Neural progenitor cell (in vitro differentiated cells): ENCODE results near the gene RAET1E. TPM values are rescaled to one million over a fixed set of nuclear protein-coding genes. Genes with fewer than 3 reads are reported as not detected.

Source experiments
- DNase-seq: peaks from one replicate; pipeline ENCODE4 v3.0.0-alpha.2; 2016; ENCODE audit warnings: low spot score
- H2AFZ ChIP-seq: fragments of 200-600 bp; sonication (generic); replicated peaks from 2 replicates; pipeline ENCODE4 v1.6.1; 2016; ENCODE audit warnings: antibody characterized with exemption
- H3F3A ChIP-seq: fragments of 200-600 bp; sonication (generic); 2 replicates; pipeline ENCODE4 v1.6.1; 2016; ENCODE audit warnings: antibody characterized with exemption, low read depth
- H3K27ac ChIP-seq: fragments of 200-600 bp; sonication (generic); 2 replicates; pipeline ENCODE4 v1.5.1; 2016; ENCODE audit warnings: mild to moderate bottlenecking
- H3K27me3 ChIP-seq: fragments of 200-600 bp; sonication (generic); 2 replicates; pipeline ENCODE4 v1.6.1; 2016; ENCODE audit warnings: mild to moderate bottlenecking, moderate library complexity
- H3K36me3 ChIP-seq: fragments of 200-600 bp; sonication (generic); 2 replicates; pipeline ENCODE4 v1.5.1; 2016
- H3K4me1 ChIP-seq: fragments of 200-600 bp; sonication (generic); 2 replicates; pipeline ENCODE4 v1.6.1; 2016; ENCODE audit warnings: mixed run types
- H3K4me2 ChIP-seq: fragments of 200-600 bp; sonication (generic); 2 replicates; pipeline ENCODE4 v1.6.1; 2016
- H3K4me3 ChIP-seq: fragments of 200-600 bp; sonication (generic); 2 replicates; pipeline ENCODE4 v1.5.1; 2016
- H3K79me2 ChIP-seq: fragments of 200-600 bp; sonication (generic); 2 replicates; pipeline ENCODE4 v1.6.1; 2016; ENCODE audit warnings: low read depth
- H3K9ac ChIP-seq: fragments of 200-600 bp; sonication (generic); 2 replicates; pipeline ENCODE4 v1.6.1; 2016
- H3K9me3 ChIP-seq: fragments of 200-600 bp; sonication (generic); 2 replicates; pipeline ENCODE4 v1.5.1; 2016; ENCODE audit warnings: low read depth
- H4K20me1 ChIP-seq: fragments of 200-600 bp; sonication (generic); 2 replicates; pipeline ENCODE4 v1.6.1; 2016; ENCODE audit warnings: low read depth
- H3K27ac Mint-ChIP-seq: 3 replicates; pipeline ENCODE4 v1.8.0; 2021; ENCODE audit warnings: mixed read lengths
- H3K27me3 Mint-ChIP-seq: 2 replicates; pipeline ENCODE4 v1.8.0; 2022; ENCODE audit warnings: low read depth, mild to moderate bottlenecking, inconsistent platforms, moderate library complexity, mixed read lengths; ENCODE audit not compliant: insufficient read depth
- H3K36me3 Mint-ChIP-seq: 3 replicates; pipeline ENCODE4 v1.8.0; 2021; ENCODE audit warnings: mixed read lengths
- H3K4me1 Mint-ChIP-seq: 3 replicates; pipeline ENCODE4 v1.8.0; 2021; ENCODE audit warnings: mixed read lengths
- H3K4me3 Mint-ChIP-seq: 3 replicates; pipeline ENCODE4 v1.8.0; 2021; ENCODE audit warnings: mild to moderate bottlenecking, moderate library complexity, mixed read lengths
- H3K9me3 Mint-ChIP-seq: 3 replicates; pipeline ENCODE4 v1.8.0; 2020; ENCODE audit warnings: mixed read lengths
- CTCF ChIP-seq: fragments of 200-600 bp; sonication (generic); IDR thresholded peaks from 2 replicates; pipeline ENCODE4 v1.5.1; 2017; ENCODE audit warnings: antibody characterized with exemption, mild to moderate bottlenecking
- EZH2 ChIP-seq: fragments of 200-600 bp; sonication (generic); IDR thresholded peaks from 2 replicates; pipeline ENCODE4 v1.6.1; 2017; ENCODE audit warnings: antibody characterized with exemption, mild to moderate bottlenecking, moderate library complexity
- EZH2phosphoT487 ChIP-seq: fragments of 200-600 bp; sonication (generic); IDR thresholded peaks from 2 replicates; pipeline ENCODE4 v1.6.1; 2017; ENCODE audit warnings: antibody characterized with exemption
- total RNA-seq: library from RNA; depleted of rRNA; stranded (reverse); fragments of >200 nt; gene quantifications from 2 replicates; pipeline ENCODE4 v1.2.3, GENCODE V29; 2015; ENCODE audit warnings: low replicate concordance

The RAET1E gene
- total RNA-seq, 1 donor from 2014 or later, result not detected

- no peak overlapping the region for H3K4me3 Mint-ChIP-seq
- peaks cover 8% of the 10 kb centered on the region for H3K27me3 Mint-ChIP-seq
- TF ChIP-seq EZH2 (no peak), CTCF (no peak), EZH2phosphoT487 (no peak)
- no peak overlapping the region for H3K9ac ChIP-seq
- no peak overlapping the region for H3K27ac Mint-ChIP-seq
- H4K20me1 ChIP-seq, result no peaks in the 10 kb centered on the region
- H3K27me3 ChIP-seq, result peaks cover 16% of the 10 kb centered on the region
- H3K36me3 ChIP-seq, result no peaks in the 10 kb centered on the region
- H3K4me3 ChIP-seq, result no peak overlapping the region
- H3K4me1 ChIP-seq, result no peaks in the 10 kb centered on the region
- H3K9me3 ChIP-seq, result no peaks in the 10 kb centered on the region
- H3K9me3 Mint-ChIP-seq, result no peaks in the 10 kb centered on the region
- H3K36me3 Mint-ChIP-seq, result no peaks in the 10 kb centered on the region
- H3F3A ChIP-seq, result no peaks in the 10 kb centered on the region
- no peak for DNase-seq
- no peak overlapping the region for H3K27ac ChIP-seq
- H2AFZ ChIP-seq, result no peak overlapping the region
- H3K4me2 ChIP-seq, result no peak overlapping the region
- H3K4me1 Mint-ChIP-seq, result no peaks in the 10 kb centered on the region
- no peaks in the 10 kb centered on the region for H3K79me2 ChIP-seq
Measured at GRCh38 chr6:149897015-149897697, 757 bp downstream of the RAET1E start.

DNA sequence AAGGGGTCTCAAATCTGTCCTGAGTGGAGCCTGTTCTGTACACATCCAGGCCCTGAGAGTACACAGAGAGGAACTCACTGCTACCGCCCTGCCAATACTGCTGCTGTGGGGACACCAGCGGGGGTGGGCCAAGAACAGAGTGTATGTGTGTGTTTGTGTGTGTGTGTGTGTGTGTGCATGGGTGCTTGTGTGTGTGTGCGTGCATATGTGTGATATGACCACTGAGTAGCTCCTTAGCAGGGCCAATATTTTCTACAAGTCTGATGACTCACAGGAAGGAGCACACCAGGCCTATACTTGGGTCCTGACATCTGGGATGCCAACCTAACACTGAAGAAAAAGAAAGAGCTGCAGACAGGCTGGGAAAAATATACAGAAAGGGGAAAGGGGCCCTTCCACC is 1.4 kb downstream of the RAET1E start:
- H3K4me2 ChIP-seq, result no peak overlapping the region
- no peaks in the 10 kb centered on the region for H3K9me3 Mint-ChIP-seq
- no peaks in the 10 kb centered on the region for H3K79me2 ChIP-seq
- H3K36me3 Mint-ChIP-seq, result no peaks in the 10 kb centered on the region
- no peak overlapping the region for H3K4me3 ChIP-seq
- no peaks in the 10 kb centered on the region for H4K20me1 ChIP-seq
- peaks cover 10% of the 10 kb centered on the region for H3K27me3 Mint-ChIP-seq
- no peak overlapping the region for H3K27ac ChIP-seq
- no peaks in the 10 kb centered on the region for H3K36me3 ChIP-seq
- H3K27me3 ChIP-seq, result peaks cover 16% of the 10 kb centered on the region
- no peaks in the 10 kb centered on the region for H3K4me1 ChIP-seq
- H3F3A ChIP-seq, result no peaks in the 10 kb centered on the region
- H3K27ac Mint-ChIP-seq, result no peak overlapping the region
- no peaks in the 10 kb centered on the region for H3K9me3 ChIP-seq
- no peak overlapping the region for H2AFZ ChIP-seq
- no peak overlapping the region for H3K9ac ChIP-seq
- H3K4me1 Mint-ChIP-seq, result no peaks in the 10 kb centered on the region
- no peak overlapping the region for H3K4me3 Mint-ChIP-seq
- TF ChIP-seq EZH2 (no peak), EZH2phosphoT487 (no peak), CTCF (no peak)
- DNase-seq, result no peak

GRCh38 chr6:149895833-149896271 is 2.1 kb downstream of the RAET1E start:
- Mint-ChIP-seq H3K4me1 (no peaks in the 10 kb centered on the region), H3K27me3 (peaks cover 13% of the 10 kb centered on the region), H3K27ac (no peak overlapping the region), H3K9me3 (no peaks in the 10 kb centered on the region), H3K4me3 (no peak overlapping the region), H3K36me3 (no peaks in the 10 kb centered on the region)
- no peaks in the 10 kb centered on the region for H3K9me3 ChIP-seq
- no peaks in the 10 kb centered on the region for H4K20me1 ChIP-seq
- H3K79me2 ChIP-seq, result no peaks in the 10 kb centered on the region
- H3K4me1 ChIP-seq, result no peaks in the 10 kb centered on the region
- H3K36me3 ChIP-seq, result no peaks in the 10 kb centered on the region
- no peak overlapping the region for H3K4me2 ChIP-seq
- TF ChIP-seq EZH2phosphoT487 (no peak), EZH2 (no peak), CTCF (no peak)
- H3K9ac ChIP-seq, result no peak overlapping the region
- no peak for DNase-seq
- H3K27me3 ChIP-seq, result peaks cover 16% of the 10 kb centered on the region
- H3K4me3 ChIP-seq, result no peak overlapping the region
- H3F3A ChIP-seq, result no peaks in the 10 kb centered on the region
- H3K27ac ChIP-seq, result no peak overlapping the region
- H2AFZ ChIP-seq, result no peak overlapping the region
